OCI-LY7 (cell line): ENCODE data around the gene ATXN1.

Experiments used
- CTCF ChIP-seq: fragments of 200-600 bp; sonication (generic); conservative IDR thresholded peaks from 2 replicates; pipeline ENCODE4 v1.5.1; 2014; ENCODE audit warnings: mild to moderate bottlenecking, antibody characterized with exemption, low read length, moderate library complexity, mixed read lengths
- EZH2phosphoT487 ChIP-seq: fragments of 200-600 bp; sonication (generic); IDR thresholded peaks from 2 replicates; pipeline ENCODE4 v1.6.1; 2018; ENCODE audit warnings: low read depth, borderline replicate concordance, mild to moderate bottlenecking, mixed run types, antibody characterized with exemption, low read length, moderate library complexity, mixed read lengths

DNA sequence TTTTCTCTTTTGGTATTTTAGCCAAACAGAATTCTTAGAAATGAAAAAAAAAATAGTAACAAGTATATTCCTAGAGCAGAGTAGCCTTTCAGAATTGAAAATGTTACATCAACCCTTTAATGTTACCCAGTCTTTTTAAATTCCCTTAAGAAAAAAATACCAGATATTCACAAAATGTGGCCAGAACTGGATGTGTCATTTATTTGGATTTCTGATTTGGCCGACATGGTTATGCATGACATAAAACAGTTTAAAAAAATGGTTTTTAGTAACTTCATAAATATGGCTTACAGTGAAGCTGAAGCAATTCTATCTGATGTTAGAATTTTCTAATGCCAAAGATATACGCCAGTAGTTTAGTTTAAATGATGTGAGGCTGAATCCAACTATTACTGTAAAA, 112.0 kb downstream of the ATXN1 start:
- TF ChIP-seq CTCF: no peak
- no peak for TF ChIP-seq EZH2phosphoT487
